HG03457 (cell line): ENCODE data around the gene MBP.
"Not testable (repeated sequence)": the region's sequence is repeated elsewhere in the genome, so short reads cannot be mapped to it uniquely, and the experiment has no call there.

Experiments used
- ATAC-seq: cut with Tn5 transposase; IDR thresholded peaks from one replicate; pipeline ENCODE4 v1.9.1; 2021; ENCODE audit warnings: moderate number of reproducible peaks; ENCODE audit not compliant: unreplicated experiment

The MBP gene

GRCh38 chr18:76959605-76960004, 173.0 kb downstream of the MBP start:
- no peak for ATAC-seq

DNA sequence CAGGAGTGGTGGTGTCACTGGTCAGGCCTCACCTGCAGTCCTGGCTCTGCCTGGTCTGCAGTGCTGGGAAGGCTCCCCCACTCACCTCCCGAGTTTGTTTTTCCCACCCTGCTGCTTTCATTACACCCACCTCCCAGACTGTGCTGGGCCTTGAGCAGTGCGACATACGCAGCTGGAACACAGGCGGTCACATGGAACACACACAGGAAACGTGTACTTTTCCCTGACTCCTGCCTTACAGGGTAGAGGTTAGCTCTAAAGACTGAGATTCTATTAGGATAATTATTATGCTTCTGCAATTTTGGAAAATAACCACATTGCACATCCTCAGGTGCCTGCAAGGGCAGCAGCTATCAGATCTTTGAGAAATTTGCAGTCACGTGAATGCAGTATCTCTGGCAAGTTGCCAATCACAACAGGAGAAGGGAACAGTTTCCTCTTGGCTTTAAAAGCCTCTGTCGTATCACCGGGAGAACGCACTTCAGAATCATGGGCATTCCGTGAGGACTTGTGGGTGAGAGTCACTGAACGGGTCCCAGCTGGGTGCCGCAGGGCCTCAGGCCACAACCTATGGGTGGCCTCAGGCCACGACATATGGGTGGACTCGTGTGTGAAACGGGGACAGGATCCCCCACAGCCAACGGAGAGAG, 173.8 kb downstream of the MBP start:
- ATAC-seq = no peak

- ATAC-seq = no peak
Observed at GRCh38 chr18:76957384-76958355, 174.9 kb downstream of the MBP start.

GRCh38 chr18:76956648-76957047, 175.9 kb downstream of the MBP start:
- no peak for ATAC-seq

GRCh38 chr18:76955524-76956170, 176.9 kb downstream of the MBP start:
- no peak for ATAC-seq

DNA sequence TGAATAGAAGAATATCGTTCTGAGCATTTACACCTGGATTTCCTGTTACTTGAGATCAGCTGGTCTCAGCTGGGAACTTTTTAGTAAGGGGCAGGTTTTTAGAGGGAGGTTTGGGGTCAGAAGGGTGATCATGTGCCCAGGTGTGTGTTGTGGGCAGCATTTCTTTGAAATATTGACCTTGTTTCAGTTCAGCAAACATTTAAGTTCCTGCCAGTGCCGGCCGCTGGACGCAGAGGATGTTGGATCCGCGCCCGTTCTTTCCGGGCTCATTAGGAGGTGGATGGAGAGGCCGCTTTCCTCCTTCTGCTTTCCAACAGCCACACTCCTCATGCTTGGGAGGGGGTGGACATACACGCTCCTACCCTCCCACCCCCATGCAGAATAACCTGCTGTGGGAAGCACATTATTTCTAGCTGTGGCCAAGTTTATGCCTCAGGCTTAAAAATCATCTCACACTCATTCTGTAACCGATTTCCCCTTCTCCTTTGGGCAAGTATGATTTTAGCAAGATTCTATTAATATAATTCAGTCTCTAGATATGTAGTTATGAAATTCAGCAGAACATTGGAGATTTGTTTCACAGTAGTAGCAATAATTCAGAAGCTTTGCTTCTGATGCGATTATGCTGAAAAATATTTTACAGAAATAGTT, 178.9 kb downstream of the MBP start:
- no peak for ATAC-seq

GRCh38 chr18:76953156-76953555, 179.4 kb downstream of the MBP start:
- ATAC-seq = no peak

- ATAC-seq = no peak
Observed at GRCh38 chr18:76952747-76953146, 179.8 kb downstream of the MBP start.

GRCh38 chr18:76951456-76952247, 180.9 kb downstream of the MBP start:
- ATAC-seq = no peak

DNA sequence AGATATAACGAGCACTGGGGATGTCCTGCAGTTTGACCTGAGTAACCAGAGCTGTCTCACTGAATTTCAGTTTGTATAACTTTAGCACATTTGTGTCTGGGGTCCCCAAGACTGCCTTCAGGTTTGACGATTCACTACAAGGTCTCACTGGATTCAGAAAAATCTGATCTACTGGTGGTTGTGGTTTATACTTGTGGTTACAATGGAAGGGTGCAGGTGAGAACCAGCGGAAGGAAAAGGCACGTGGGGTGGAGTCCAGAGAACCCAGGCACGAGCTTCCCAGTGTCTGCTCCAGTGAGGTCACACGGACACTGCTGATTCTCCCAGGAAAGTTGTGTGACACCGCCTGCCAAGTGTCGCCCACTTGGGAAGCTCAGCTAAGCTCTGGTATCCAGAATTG, 184.2 kb downstream of the MBP start:
- ATAC-seq = no peak

DNA sequence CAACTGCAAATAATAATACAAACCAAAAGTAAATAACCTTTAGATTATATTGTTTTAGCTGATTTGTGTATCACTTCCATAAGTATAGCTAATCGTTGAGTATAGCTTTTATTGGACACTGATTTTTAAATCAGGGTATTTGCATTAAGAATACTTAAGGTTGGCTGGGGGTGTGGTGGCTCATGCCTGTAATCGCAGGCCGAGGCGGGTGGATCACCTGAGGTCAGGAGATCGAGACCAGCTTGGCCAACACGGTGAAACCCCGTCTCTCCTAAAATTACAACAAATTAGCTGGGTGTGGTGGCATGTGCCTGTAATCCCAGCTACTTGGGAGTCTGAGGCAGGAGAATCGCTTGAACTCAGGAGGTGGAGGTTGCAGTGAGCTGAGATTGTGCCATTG, 188.2 kb downstream of the MBP start:
- not testable (repeated sequence) for ATAC-seq

DNA sequence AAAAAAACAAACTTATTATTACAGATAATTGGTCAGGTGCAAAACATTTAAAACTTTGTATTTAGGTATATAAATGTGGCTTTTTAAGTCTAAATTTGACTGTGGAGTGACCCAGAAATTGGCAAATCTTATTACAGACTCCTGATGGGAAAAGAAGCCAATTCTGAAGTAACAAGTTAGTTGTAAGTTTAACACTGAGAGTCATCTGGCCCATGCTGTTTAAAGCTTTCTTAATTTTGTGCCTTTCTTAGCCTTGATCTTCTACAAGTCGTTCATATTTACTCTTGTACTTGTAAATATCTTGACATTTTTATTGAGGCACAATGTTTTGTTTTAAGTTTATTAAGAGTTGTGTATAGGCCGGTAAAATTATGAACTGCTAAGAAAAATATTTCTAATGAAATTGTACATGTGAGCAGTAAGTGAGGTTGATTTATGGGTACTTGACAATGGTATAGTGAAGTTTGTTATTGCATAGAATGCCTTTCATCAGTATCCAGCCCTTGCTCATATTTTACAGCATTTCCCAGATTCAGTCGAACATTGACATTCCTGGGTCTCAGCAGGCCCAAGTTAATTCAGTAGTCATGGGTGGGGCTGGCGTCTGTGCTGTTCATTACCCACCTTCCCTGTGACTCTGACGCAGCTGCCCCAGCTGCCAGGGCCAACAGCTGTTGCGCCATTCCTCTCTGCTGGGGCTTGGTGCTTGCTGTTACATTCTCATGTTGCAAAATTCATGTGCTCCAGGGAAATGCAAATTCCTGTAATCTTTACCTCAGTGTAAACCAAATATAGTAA, 188.8 kb downstream of the MBP start:
- ATAC-seq = no peak

- no peak for ATAC-seq
Observed at GRCh38 chr18:76941284-76941683, 191.3 kb downstream of the MBP start.

DNA sequence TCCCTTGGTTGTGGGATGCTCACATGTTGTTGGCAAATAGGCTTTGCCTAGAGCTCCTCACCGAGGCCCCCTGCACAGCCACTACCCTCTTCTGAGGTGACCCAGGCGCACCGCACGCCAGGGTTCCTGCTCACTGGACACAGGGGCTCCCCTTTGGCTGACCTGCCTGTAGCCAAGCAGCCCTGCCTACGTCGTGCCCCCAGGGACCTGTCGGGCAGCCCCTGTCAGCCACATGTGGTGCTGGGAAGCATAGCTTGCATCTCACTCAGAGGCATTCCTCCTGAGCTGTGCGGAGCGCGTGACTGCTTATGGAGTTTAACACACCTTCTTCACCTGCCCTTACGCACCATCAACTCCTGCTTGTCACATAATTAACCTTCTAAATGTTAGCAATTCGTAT, 194.0 kb downstream of the MBP start:
- ATAC-seq = no peak

DNA sequence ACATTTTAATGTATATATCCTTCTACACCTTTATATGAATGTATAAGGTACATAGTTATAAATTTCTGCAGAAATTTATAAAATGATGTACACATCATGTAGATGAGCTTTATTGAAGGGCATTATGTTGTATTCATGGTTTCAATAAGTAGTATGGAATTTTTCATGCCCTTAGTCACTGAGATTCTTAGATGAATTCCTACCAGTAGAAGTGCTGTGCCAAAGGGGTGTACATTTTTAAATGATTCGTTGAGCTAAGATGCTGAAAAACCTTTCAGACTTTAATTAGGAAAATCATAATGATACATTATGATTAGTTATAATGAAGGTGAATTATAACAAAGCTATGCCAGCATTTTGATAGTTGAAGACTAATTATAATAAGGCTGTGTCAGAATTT, 195.0 kb downstream of the MBP start:
- no peak for ATAC-seq

- no peak for ATAC-seq
Observed at GRCh38 chr18:76936877-76937276, 195.7 kb downstream of the MBP start.

DNA sequence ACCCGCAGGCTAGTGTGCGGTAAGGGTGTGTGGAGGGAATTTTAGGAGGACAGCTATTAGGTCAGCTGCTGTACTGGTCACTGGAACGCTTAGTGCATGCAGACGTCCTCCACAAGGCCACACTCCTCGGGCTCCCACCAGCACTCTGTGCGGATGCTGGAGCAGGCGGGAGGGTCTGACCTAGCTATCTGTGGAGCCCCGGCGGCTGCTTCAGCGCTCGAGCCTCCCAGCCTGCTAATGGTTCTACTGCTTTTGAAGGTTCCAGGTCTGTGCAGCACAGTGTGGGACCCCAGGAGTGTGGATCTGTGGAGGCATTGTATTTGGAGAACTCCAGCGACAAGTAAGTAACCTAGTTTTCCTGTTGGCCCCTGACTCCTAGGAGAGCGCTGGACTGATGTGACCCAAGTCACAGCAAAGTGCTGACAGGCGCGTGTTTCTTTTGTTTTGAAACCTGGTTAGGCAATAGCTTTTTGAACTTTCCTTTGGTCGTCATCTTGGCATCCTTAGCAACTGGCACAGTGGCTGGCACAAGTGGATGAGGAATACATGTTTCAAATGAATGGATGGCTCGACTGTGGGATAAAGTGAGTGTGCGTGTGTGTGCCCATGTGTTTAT, 196.8 kb downstream of the MBP start:
- ATAC-seq = no peak

- no peak for ATAC-seq
Observed at GRCh38 chr18:76932026-76932819, 200.4 kb downstream of the MBP start.
